NCI-H2227 (cell line): ENCODE measurements around the gene GNA15.
A peak's percentile ranks its signal among the peaks of the same experiment; 100 is the strongest.

Experiments
- DNase-seq: peaks from one replicate; lab custom pipeline; 2025; ENCODE audit not compliant: unreplicated experiment; lab: John Stamatoyannopoulos, UW

The GNA15 gene

GRCh38 chr19:3106509-3107141 lies 29.2 kb upstream of the GNA15 start:
- DNase-seq: no peak

DNA sequence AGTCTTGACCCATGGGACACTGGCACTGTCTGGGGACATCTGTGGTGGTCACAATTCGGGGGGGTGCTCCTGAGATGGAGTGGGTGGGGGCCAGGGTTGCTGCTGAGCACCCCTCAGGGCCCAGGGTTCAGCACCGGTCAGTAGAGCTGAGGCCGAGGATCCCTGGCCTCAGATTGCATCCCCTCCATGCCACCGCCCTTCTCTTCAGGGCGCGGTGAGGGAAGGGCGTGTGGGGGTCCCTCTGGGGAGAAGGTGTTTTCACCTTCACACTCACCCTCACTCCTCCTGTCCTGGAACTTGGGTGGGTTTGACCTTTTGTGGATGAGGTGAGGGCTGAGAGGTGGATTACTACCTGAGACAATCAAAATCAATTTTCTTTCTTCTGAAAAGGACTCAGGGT lies 28.2 kb upstream of the GNA15 start:
- no peak for DNase-seq

DNA sequence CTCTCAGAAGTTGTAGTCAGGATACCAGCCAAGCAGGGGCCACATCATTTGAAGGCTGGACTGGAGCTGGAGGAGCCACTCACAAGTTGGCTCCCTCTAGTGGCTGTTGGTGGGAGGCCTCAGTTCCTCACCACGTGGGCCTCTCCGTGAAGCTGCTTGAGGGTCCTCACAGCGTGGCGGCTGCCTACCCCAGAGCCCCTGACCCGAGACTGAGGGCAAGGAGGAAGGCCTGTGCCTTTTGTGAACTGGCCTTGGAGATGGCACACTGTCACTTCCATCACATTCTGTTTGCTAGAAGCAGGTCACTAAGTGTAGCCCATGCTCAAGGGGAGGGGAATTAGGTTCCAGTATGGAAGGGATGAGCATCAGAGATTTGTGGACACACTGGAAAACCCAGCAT lies 27.1 kb upstream of the GNA15 start:
- DNase-seq: peak; percentile 48

DNA sequence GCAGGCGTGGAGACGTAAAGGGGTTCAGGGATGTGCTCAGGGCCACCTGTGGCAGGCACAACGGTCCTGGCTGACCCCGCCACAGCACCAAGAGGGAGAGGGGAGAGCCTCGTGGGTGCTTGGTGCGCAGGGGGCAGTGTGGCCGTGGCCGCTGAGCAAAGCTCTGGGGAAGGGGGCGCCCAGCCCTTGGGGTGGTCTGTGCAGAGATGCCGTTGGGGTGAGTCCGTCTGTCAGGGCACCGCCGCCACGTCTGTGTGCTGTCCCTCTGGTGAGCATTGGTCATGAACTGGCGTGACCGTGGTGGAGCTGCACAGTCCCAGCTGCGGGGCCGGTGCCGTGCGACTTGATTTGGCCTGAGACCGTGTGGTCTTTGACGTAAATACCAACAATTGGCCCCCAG lies 26.3 kb upstream of the GNA15 start:
- DNase-seq: no peak

- DNase-seq: no peak
Observed at GRCh38 chr19:3110126-3110825, 25.6 kb upstream of the GNA15 start.

GRCh38 chr19:3111586-3112247 lies 24.1 kb upstream of the GNA15 start:
- no peak for DNase-seq

DNA sequence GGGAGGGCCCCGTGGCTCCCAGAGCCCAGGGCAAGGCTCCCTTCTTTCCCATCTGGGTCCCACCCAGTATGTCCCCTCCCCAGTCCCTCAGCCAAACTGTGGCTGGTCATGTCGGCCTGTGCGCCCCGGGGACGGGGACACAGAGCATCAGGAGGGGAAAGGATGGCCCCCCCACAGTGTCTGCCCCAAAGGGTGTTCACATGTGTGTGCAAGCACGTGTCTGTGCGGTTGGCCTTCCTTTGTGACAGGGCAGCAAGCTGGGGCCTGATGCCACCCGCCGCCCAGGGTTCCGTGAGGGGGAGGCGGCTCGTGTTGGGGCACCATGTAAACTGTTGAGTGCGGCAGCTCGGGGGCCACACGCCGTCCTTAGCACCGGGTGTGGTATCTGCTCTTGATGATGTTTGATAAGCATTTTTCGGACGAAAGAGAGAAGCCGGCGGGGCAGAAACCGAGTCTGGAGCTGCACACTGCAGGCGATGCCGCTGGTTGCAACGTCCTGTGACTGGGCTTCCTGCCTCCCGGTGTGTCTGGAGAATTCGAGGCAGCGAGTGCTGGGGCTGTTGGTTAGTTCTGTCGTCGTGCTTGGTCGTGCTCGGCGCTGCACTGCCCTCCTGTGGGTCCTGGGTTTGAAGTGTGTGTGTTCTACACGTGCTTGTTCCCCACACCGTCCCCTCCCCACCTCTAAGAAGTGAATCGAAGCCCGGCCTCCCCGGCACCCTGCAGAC lies 23.3 kb upstream of the GNA15 start:
- no peak for DNase-seq

GRCh38 chr19:3113100-3114017 lies 22.5 kb upstream of the GNA15 start:
- no peak for DNase-seq

GRCh38 chr19:3114018-3114726 lies 21.7 kb upstream of the GNA15 start:
- DNase-seq: no peak

GRCh38 chr19:3114811-3115210 lies 21.0 kb upstream of the GNA15 start:
- DNase-seq: no peak

- DNase-seq: no peak
Observed at GRCh38 chr19:3115411-3115810, 20.4 kb upstream of the GNA15 start.

DNA sequence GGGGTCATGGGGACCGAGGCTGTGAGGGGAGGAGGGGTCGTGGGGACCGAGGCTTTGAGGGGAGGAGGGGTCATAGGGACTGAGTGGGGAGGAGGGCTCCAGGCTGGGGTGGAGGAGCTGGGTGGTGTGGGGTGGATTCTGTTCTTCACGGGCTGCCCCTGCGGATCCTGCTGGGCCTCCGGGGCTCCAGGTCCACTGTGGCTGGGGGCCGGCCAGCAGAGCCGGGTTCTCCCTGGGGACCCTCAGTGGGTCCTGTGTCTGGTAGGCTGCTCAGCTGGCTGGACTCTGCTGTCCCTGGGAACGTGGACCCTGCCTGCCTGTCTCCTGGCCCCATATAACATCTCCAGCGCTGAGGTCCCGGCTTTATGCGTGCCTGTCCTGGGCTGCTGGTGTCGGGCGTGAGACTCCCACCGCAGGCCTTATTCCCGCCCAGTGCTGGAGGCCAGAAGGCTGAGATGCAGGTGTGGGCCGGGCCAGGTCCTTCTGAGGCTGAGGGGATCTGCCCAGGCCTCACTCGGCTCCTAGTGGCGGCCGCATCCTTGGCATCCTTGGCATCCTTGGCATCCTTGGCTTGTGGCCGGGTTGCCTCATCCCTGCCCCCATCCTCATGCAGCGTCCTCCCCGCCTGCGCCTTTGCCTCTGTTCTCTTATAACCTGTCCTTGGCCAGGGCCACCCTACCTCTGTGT lies 19.8 kb upstream of the GNA15 start:
- no peak for DNase-seq

DNA sequence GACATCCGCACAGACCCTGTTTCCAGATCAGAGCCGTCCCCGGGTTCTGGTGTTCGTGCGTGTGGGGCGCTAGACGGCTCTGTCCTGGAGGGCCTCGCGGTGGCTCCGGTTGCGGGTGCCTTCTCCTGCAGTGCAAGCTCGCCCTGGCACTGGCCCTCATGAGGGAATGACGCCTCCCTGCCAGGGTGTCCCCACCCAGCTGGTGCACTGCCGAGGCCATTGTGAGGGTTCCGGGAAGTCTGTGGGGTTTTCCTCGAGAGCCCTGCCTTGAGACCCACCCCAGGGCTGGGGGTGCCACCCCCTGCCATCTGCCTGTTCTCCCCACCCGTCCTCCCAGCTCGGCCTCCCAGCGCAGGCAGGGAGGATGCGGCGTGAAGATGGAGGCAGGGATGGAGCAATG lies 19.2 kb upstream of the GNA15 start:
- no peak for DNase-seq

- DNase-seq: no peak
Observed at GRCh38 chr19:3117716-3118115, 18.1 kb upstream of the GNA15 start.

DNA sequence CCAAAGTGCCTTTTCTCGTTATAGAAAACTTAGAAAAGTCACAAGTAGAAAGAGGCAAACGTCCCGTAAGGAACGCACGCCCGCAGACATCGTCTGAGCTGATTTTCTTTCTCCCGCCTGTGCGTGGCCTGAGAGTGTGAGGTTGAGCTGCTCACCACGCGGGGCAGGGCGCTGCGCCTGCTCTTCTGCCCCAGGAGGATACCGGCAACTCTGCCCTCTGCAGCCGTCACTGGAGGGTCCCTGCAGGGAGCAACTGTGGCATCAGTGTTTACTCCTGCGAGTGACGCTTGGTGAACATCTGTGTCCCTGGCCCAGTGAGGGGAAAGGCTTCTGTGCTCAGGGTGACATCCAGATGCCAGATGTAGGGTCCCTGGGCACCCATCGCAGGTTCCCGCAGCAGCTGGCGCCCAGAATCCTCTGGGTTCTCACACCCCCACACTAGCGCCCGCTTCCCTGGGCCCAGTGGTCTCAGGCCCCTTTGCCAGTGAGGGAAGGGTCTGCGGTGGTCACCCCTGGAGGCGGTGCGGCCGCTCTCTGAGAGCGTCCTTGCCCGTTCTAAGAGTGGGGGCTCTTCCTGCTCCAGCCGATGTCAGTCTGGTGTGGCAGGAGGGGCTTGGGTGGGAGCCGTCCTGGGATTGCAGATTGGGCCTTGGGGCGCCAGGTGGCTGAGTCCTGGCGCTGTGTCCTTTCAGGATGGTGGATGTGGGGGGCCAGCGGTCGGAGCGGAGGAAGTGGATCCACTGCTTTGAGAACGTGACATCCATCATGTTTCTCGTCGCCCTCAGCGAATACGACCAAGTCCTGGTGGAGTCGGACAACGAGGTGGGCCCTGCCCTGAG lies 17.4 kb upstream of the GNA15 start:
- no peak for DNase-seq

- no peak for DNase-seq
Observed at GRCh38 chr19:3119071-3119595, 16.7 kb upstream of the GNA15 start.

GRCh38 chr19:3119693-3120380 lies 16.0 kb upstream of the GNA15 start:
- no peak for DNase-seq
